ENCODE results near the gene PRSS56.

PRSS56 gene

DNA sequence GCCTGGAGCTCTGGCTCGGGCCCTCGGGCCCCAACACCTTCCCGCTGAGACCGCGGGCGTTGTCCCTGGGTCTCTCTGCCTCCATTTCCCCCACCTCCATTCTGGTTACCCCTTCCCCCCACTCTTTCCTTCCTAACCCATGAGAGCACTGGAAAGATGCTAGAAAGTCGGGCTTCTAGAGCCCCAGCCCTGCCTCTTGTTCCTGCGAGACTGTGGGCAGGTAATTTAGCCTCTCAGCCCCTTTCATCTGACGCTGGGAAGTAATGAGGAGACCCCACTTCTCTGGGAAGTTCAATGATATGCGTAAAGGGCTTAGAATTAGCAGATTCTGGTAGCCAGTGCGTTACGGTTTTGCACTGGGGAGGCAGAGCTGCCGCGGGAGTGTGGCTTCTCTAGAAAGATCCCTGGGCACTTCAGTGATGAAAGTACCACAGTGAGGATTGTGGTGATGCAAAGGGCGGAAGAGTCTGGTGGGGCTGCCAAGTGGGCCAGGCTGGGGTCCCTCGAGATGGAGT, 16.3 kb upstream of the PRSS56 start:
- TF ChIP-seq, protein P1, sequence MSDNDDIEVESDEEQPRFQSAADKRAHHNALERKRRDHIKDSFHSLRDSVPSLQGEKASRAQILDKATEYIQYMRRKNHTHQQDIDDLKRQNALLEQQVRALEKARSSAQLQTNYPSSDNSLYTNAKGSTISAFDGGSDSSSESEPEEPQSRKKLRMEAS (IDR thresholded peaks at IDR 0.05), result no peak
- TF ChIP-seq REST (IDR thresholded peaks at IDR 0.05; ENCODE audit: low read depth) (no peak), TEAD4 (IDR thresholded peaks at IDR 0.05) (no peak), TAF1 (IDR thresholded peaks at IDR 0.05; ENCODE audit: low read depth) (no peak), CEBPB (IDR thresholded peaks at IDR 0.05) (no peak), NFIC (IDR thresholded peaks at IDR 0.05) (no peak)

- no peak for TF ChIP-seq CEBPB (IDR thresholded peaks at IDR 0.05)
- no peak for TF ChIP-seq RAD21 (IDR thresholded peaks at IDR 0.05; ENCODE audit: low read depth)
- no peak for TF ChIP-seq USF1 (IDR thresholded peaks at IDR 0.05)
- no peak for TF ChIP-seq TEAD4 (IDR thresholded peaks at IDR 0.05)
- no peak for TF ChIP-seq ZBTB7A (IDR thresholded peaks at IDR 0.05; ENCODE audit: low read depth)
- TF ChIP-seq CREB1 (IDR thresholded peaks at IDR 0.05; ENCODE audit: low read depth), result no peak
- TF ChIP-seq YY1 (IDR thresholded peaks at IDR 0.05; ENCODE audit: low read depth), result no peak
- no peak for TF ChIP-seq FOXM1 (IDR thresholded peaks at IDR 0.05; ENCODE audit: borderline replicate concordance, low read depth)
- no peak for TF ChIP-seq TAF1 (IDR thresholded peaks at IDR 0.05; ENCODE audit: low read depth)
- TF ChIP-seq REST (IDR thresholded peaks at IDR 0.05; ENCODE audit: low read depth), result no peak
- TF ChIP-seq TCF12 (IDR thresholded peaks at IDR 0.05; ENCODE audit: low read depth), result no peak
- TF ChIP-seq EP300 (IDR thresholded peaks at IDR 0.05; ENCODE audit: borderline replicate concordance), result no peak
- TF ChIP-seq, protein P1 (IDR thresholded peaks at IDR 0.05), result no peak
Observed at GRCh38 chr2:232504438-232504837, 15.8 kb upstream of the PRSS56 start.

- TF ChIP-seq, protein P1 (IDR thresholded peaks at IDR 0.05), result no peak
- no peak for TF ChIP-seq YY1 (IDR thresholded peaks at IDR 0.05; ENCODE audit: low read depth)
- TF ChIP-seq CREB1 (IDR thresholded peaks at IDR 0.05; ENCODE audit: low read depth), result no peak
- no peak for TF ChIP-seq ZBTB7A (IDR thresholded peaks at IDR 0.05; ENCODE audit: low read depth)
- no peak for TF ChIP-seq USF1 (IDR thresholded peaks at IDR 0.05)
- no peak for TF ChIP-seq EP300 (IDR thresholded peaks at IDR 0.05; ENCODE audit: borderline replicate concordance)
- no peak for TF ChIP-seq REST (IDR thresholded peaks at IDR 0.05; ENCODE audit: low read depth)
- no peak for TF ChIP-seq FOXM1 (IDR thresholded peaks at IDR 0.05; ENCODE audit: borderline replicate concordance, low read depth)
- no peak for TF ChIP-seq CEBPB (IDR thresholded peaks at IDR 0.05)
- TF ChIP-seq TAF1 (IDR thresholded peaks at IDR 0.05; ENCODE audit: low read depth), result no peak
- TF ChIP-seq NFIC (IDR thresholded peaks at IDR 0.05), result no peak
- no peak for TF ChIP-seq RAD21 (IDR thresholded peaks at IDR 0.05; ENCODE audit: low read depth)
- no peak for TF ChIP-seq EGR1 (IDR thresholded peaks at IDR 0.05)
Observed at GRCh38 chr2:232505856-232506255, 14.3 kb upstream of the PRSS56 start.

DNA sequence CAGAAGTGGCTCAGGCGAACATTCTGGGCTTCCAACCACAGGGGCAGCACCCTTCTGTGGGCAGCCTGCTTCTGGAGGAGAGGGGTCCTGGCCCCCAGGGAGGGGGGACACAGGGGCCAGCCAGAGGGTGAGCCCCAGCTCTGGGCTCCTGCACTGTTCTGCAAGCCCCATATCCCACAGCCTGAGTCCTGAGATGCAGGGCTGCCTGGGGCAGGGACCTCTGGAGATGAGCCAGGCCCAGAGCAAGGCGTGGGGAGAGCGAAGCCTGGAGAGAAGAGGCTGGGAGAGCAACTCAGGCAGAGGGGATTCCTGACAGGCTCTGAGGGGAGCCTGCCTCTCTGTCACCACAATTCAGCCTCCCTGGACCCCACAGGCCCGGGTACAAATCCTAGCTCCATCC, 13.5 kb upstream of the PRSS56 start:
- TF ChIP-seq, protein P1 (IDR thresholded peaks at IDR 0.05), result no peak
- TF ChIP-seq NFIC (IDR thresholded peaks at IDR 0.05) (no peak), EGR1 (IDR thresholded peaks at IDR 0.05) (no peak), EP300 (IDR thresholded peaks at IDR 0.05; ENCODE audit: borderline replicate concordance) (no peak), FOXM1 (IDR thresholded peaks at IDR 0.05; ENCODE audit: borderline replicate concordance, low read depth) (no peak), CEBPB (IDR thresholded peaks at IDR 0.05) (no peak), TCF12 (IDR thresholded peaks at IDR 0.05; ENCODE audit: low read depth) (no peak), USF1 (IDR thresholded peaks at IDR 0.05) (no peak), ZBTB7A (IDR thresholded peaks at IDR 0.05; ENCODE audit: low read depth) (no peak), TAF1 (IDR thresholded peaks at IDR 0.05; ENCODE audit: low read depth) (no peak), RAD21 (IDR thresholded peaks at IDR 0.05; ENCODE audit: low read depth) (no peak), YY1 (IDR thresholded peaks at IDR 0.05; ENCODE audit: low read depth) (no peak), TEAD4 (IDR thresholded peaks at IDR 0.05) (no peak), CREB1 (IDR thresholded peaks at IDR 0.05; ENCODE audit: low read depth) (no peak)
